Retinal pigment epithelial cell (primary cell): ENCODE results near the gene CORO2A.

ENCODE experiments used
- DNase-seq: peaks from one replicate; pipeline ENCODE4 v3.0.0-alpha.2; 2010; ENCODE audit warnings: low read depth
- H3K4me3 ChIP-seq: 2 replicates; pipeline ENCODE4 v1.5.1; 2011; ENCODE audit warnings: mild to moderate bottlenecking, low read length, control low read depth, moderate library complexity
- CTCF ChIP-seq: conservative IDR thresholded peaks from 2 replicates; pipeline ENCODE4 v1.5.1; 2011; ENCODE audit warnings: low read depth, low read length, control low read depth, inconsistent platforms

The CORO2A gene

GRCh38 chr9:98085944-98086343, 106.5 kb downstream of the CORO2A start:
- no peak for DNase-seq
- H3K4me3 ChIP-seq, result no peak overlapping the region
- TF ChIP-seq CTCF, result no peak

DNA sequence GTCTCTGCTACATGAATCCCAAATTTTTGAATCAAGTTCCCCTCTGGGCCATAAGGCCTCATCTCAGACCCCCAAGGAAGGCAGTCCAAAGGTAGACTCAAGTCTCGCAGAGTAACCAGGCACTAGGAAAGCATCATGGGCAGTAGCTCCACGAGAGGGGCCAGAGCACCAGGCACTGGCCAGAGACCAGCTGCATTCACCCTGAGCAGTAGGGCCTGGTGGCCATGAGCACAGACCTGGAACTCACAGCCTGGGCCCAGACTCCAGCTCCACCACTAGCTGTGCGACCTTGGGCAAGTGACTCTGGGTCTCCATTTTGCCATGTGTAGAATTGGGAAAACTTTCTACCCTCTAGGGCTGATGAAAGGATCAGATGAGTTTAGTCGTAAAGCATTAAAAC, 107.4 kb downstream of the CORO2A start:
- no peak overlapping the region for H3K4me3 ChIP-seq
- no peak for TF ChIP-seq CTCF
- DNase-seq, result no peak

GRCh38 chr9:98084396-98084795, 108.0 kb downstream of the CORO2A start:
- no peak for DNase-seq
- no peak for TF ChIP-seq CTCF
- H3K4me3 ChIP-seq, result no peak overlapping the region

DNA sequence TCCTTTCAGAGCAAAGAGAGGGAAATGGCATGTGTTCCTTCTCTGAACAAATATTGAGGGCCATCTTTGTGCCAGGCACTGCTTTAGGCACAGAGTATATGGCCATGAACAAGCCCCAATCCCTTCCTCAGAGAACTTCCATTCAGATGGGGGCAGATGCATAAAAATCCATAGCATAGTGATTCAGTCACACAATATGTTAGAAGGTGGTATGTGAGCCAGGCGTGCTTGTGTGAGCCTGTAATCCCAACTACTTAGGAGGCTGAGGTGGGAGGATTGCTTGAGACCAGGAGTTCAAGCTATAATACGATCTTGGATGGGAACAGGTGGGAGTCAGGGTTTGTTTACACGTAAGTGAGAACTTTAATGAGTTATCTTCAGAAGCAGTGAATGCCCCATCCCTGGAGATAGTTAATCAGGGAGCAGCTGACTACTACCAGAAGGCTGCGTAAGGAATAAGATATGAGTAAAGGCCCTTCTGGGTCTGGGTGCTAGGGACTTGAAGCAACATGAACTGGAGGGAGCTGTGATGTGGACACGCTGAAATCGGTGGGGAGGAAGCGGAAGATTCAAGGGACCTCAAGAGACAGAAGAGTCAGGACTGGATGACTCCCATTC, 108.8 kb downstream of the CORO2A start:
- TF ChIP-seq CTCF, result no peak
- no peak for DNase-seq
- H3K4me3 ChIP-seq, result no peak overlapping the region

DNA sequence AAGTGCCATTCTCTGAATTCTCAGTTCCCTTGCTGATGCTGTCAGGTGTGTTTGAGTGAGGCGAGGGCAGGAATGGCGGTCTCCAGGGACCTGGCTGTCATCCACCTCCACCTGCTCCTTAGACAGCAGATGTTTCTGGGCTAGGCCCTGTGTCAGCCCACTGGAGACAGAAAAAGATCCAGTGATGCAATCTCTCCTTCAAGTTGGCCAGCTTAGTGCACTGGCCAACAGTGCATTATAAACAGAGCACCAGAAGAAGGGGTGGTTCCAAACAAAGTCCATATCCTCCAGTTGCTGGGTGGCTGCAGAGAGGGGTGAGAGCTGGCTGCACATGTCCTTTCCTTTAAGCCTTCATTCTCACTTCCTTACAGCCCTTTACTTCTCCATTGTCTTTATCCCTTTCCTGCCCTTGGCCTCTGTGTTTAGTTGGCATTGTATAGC, 109.4 kb downstream of the CORO2A start:
- DNase-seq, result no peak
- no peak overlapping the region for H3K4me3 ChIP-seq
- no peak for TF ChIP-seq CTCF

GRCh38 chr9:98081477-98082219, 110.8 kb downstream of the CORO2A start:
- TF ChIP-seq CTCF, result no peak
- H3K4me3 ChIP-seq, result no peak overlapping the region
- DNase-seq, result no peak

GRCh38 chr9:98080780-98081179, 111.7 kb downstream of the CORO2A start:
- no peak for TF ChIP-seq CTCF
- no peak for DNase-seq
- H3K4me3 ChIP-seq, result no peak overlapping the region
